Gastroesophageal sphincter (tissue), 4 donors: ENCODE measurements around the gene CLIC3. TPM values are rescaled to one million over a fixed set of nuclear protein-coding genes. Genes with fewer than 3 reads are reported as not detected.

Experiments used
- ATAC-seq: fragments of 150-250 bp; one replicate; pipeline ENCODE4 v1.9.1; 2016; ENCODE audit warnings: mild to moderate bottlenecking, moderate library complexity
- H3K27ac ChIP-seq, 4 donors: fragments of 200-600 bp; sonication (generic) in 3 of 4; 1 replicate in 3 of 4; 2 replicates in 1 of 4; pipeline ENCODE4 v1.5.1; 2016 to 2019
- H3K27me3 ChIP-seq: fragments of 200-600 bp; sonication (generic); one replicate; pipeline ENCODE4 v1.5.1; 2019
- H3K36me3 ChIP-seq, 2 donors: fragments of 200-600 bp; sonication (generic); one replicate each; pipeline ENCODE4 v1.5.1; 2019; ENCODE audit warnings: control low read depth in 1 of 2
- H3K4me1 ChIP-seq, 3 donors: fragments of 200-600 bp; sonication (generic); 1 replicate in 2 of 3; 2 replicates in 1 of 3; pipeline ENCODE4 v1.5.1; 2016 to 2019; ENCODE audit warnings: control low read depth in 2 of 3
- H3K4me3 ChIP-seq, 2 donors: fragments of 200-600 bp; sonication (generic); one replicate each; pipeline ENCODE4 v1.5.1; 2019; ENCODE audit warnings: mild to moderate bottlenecking in 1 of 2, moderate library complexity in 1 of 2
- H3K9me3 ChIP-seq, 3 donors: fragments of 200-600 bp; sonication (generic); one replicate each; pipeline ENCODE4 v1.5.1; 2017 to 2019; ENCODE audit warnings: control low read depth in 2 of 3
- EP300 ChIP-seq: sonication (generic); formaldehyde crosslinking; IDR thresholded peaks from one replicate; pipeline ENCODE4 v1.6.1; 2017; ENCODE audit warnings: antibody characterized with exemption, mild to moderate bottlenecking
- POLR2A ChIP-seq, 2 donors: fragments of 450-650 bp; IDR thresholded peaks; one replicate each; pipeline ENCODE4 v1.6.1; 2017; ENCODE audit warnings: antibody characterized with exemption in 2 of 2, mild to moderate bottlenecking in 2 of 2, moderate library complexity in 1 of 2
- POLR2AphosphoS5 ChIP-seq: sonication (generic); formaldehyde crosslinking; IDR thresholded peaks from one replicate; pipeline ENCODE4 v1.6.1; 2017; ENCODE audit warnings: antibody characterized with exemption
- WGBS, 2 donors: methylation state at CpG; one replicate each; pipeline ENCODE4 v1.1.5; 2018; ENCODE audit warnings: low coverage in 1 of 2; 5-methylcytosine and 5-hydroxymethylcytosine counted together
- total RNA-seq, 4 donors: library from RNA; depleted of rRNA; stranded (reverse); fragments of >200 nt; gene quantifications; one replicate each; pipeline ENCODE4 v1.1.0, GENCODE V29; 2016
- TF ChIP-seq, protein P1 (sequence below), 4 experiments: fragments of 200-600 bp in 2 of 4; fragments of 450-650 bp in 2 of 4; sonication (generic) in 1 of 4; IDR thresholded peaks; one replicate each; pipeline ENCODE4 v1.5.1; 2017 to 2019; ENCODE audit warnings: antibody characterized with exemption in 4 of 4, mild to moderate bottlenecking in 2 of 4, moderate library complexity in 2 of 4

CLIC3 gene
- total RNA-seq, 4 donors from 2014 or later, result 0.81 to 5.4 (median 2.2) TPM

DNA sequence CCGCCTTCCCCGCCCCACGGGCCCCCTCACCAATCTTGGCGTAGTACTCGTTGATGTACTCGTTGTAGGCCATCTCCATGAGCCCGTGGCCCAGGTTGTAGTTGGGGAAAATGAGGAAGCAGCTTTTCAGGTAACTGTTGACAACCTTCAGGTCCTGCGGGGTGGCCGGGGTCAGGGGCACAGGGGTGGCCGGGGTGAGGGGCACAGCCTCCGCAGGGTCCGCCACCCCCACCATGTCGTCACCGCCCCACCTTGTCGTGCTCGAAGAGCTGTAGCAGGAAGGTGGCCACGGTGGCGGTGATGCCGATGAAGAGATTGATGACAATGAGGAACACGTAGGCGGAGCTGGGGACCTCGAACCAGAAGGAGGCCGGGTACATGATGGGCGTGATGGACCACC is 14.8 kb upstream of the CLIC3 start:
- TF ChIP-seq POLR2AphosphoS5 (no peak), POLR2A (IDR thresholded peaks at IDR 0.05) (no peak), EP300 (no peak)
- TF ChIP-seq, protein P1, sequence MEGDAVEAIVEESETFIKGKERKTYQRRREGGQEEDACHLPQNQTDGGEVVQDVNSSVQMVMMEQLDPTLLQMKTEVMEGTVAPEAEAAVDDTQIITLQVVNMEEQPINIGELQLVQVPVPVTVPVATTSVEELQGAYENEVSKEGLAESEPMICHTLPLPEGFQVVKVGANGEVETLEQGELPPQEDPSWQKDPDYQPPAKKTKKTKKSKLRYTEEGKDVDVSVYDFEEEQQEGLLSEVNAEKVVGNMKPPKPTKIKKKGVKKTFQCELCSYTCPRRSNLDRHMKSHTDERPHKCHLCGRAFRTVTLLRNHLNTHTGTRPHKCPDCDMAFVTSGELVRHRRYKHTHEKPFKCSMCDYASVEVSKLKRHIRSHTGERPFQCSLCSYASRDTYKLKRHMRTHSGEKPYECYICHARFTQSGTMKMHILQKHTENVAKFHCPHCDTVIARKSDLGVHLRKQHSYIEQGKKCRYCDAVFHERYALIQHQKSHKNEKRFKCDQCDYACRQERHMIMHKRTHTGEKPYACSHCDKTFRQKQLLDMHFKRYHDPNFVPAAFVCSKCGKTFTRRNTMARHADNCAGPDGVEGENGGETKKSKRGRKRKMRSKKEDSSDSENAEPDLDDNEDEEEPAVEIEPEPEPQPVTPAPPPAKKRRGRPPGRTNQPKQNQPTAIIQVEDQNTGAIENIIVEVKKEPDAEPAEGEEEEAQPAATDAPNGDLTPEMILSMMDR (IDR thresholded peaks at IDR 0.05), result no peak
- 97% methylated on average over 11 of the region's 24 CpGs; no CpG with 5 or more reads in 1 of the 2 donors for WGBS, 2 donors
- H3K27me3 ChIP-seq, result no peaks in the 10 kb centered on the region
- H3K4me3 ChIP-seq, result no peak overlapping the region
- no peak overlapping the region for H3K27ac ChIP-seq
- H3K4me1 ChIP-seq, result peaks cover 0 to 19% (median 5%) of the 10 kb centered on the region in 3 donors
- ATAC-seq, result no peak
- H3K9me3 ChIP-seq, result no peaks in the 10 kb centered on the region
- peaks cover 0 to 88% of the 10 kb centered on the region in 2 donors for H3K36me3 ChIP-seq

DNA sequence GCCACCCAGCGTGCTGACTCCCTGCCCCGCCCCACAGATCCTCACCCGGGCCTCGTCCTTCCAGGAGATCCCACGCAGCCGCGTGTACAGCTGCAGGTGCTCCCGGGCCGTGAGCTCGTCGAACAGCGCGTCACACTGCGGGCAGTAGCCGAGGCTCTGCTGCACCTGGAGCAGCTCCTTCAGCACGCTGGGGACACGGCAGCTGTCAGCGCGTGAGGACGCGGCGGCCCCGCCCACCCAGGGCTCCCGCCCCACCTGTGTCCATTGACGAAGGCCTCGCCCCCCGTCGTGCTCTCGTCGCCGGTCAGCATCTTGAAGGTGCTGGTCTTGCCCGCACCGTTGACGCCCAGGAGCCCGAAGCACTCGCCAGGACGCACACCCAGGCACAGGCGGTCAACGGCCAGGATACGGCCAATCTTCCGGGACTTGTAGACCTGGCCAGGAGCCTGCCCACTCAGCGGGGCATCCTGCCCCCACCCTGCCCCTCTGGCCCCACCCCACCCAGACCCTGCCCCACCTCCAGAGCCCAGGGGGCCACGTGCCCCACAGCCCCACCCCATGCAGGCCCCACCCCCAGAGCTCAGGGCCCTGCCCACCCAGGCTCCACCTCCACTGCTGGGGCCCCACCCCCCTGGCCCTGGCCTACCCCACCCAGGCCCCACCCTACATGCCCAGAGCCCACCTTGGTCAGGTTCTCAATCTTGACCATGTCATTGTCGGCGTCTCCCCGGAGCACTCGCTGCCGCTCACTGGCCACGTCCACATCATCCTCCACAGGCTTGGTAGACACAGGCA is 13.8 kb upstream of the CLIC3 start:
- H3K4me1 ChIP-seq, result peaks cover 0 to 19% (median 5%) of the 10 kb centered on the region in 3 donors
- peaks cover 0 to 78% of the 10 kb centered on the region in 2 donors for H3K36me3 ChIP-seq
- TF ChIP-seq POLR2A (IDR thresholded peaks at IDR 0.05) (no peak), POLR2AphosphoS5 (no peak), EP300 (no peak)
- TF ChIP-seq, protein P1 (IDR thresholded peaks at IDR 0.05), result no peak
- no peak for ATAC-seq
- no peak overlapping the region for H3K27ac ChIP-seq
- no peak overlapping the region for H3K4me3 ChIP-seq
- WGBS, 2 donors, result 96% methylated on average over 5 of the region's 49 CpGs; no CpG with 5 or more reads in 1 of the 2 donors
- H3K9me3 ChIP-seq, result no peaks in the 10 kb centered on the region
- no peaks in the 10 kb centered on the region for H3K27me3 ChIP-seq

DNA sequence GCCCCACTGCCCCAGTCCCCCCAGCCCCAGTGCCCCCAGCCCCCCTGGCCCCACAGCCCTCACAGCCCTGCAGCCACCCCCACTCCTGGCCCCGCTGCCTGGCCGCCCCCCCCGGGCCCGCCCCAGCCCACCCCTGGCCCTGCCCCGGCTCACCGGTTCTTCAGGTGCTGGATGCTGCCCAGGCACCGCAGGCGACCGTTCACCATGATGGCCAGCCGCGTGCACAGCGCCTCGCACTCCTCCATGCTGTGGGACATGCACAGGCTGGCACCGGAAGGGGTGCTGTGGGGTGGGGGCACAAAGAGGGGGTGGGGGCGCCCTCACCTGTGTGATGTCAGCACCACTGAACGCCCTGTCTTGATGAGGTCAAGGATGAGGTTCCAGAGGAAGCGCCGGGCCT is 12.8 kb upstream of the CLIC3 start:
- peaks cover 0 to 69% of the 10 kb centered on the region in 2 donors for H3K36me3 ChIP-seq
- TF ChIP-seq POLR2A (IDR thresholded peaks at IDR 0.05) (no peak), EP300 (no peak), POLR2AphosphoS5 (no peak)
- TF ChIP-seq, protein P1 (IDR thresholded peaks at IDR 0.05), result no peak
- H3K27ac ChIP-seq, result no peak overlapping the region
- peaks cover 0 to 19% (median 5%) of the 10 kb centered on the region in 3 donors for H3K4me1 ChIP-seq
- WGBS, 2 donors, result 90% methylated on average over 2 of the region's 18 CpGs; no CpG with 5 or more reads in 1 of the 2 donors
- no peak for ATAC-seq
- H3K27me3 ChIP-seq, result no peaks in the 10 kb centered on the region
- no peaks in the 10 kb centered on the region for H3K9me3 ChIP-seq
- no peak overlapping the region for H3K4me3 ChIP-seq

DNA sequence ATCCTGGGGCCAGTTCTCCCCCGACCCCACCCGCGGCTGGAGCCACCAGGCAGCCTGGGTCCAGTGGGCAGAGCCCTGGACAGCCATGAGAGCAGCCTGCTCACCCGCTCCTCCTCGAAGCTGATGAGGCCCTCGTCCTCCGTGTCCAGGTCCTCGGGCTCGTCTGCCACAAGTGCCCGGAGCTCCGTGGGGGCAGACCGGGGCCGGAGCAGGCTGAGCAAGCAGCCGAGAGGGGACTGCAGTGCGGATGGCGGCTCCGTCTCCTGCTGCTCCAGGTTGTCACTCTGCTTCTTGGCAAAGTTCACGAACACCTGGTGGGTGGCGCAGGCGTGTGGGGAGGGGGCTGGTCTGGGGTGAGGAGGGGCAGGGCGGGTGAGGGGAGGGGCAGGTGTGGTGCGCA is 11.9 kb upstream of the CLIC3 start:
- no peaks in the 10 kb centered on the region for H3K27me3 ChIP-seq
- WGBS, 2 donors, result 80% methylated on average over 1 of the region's 22 CpGs; no CpG with 5 or more reads in 1 of the 2 donors
- ATAC-seq, result no peak
- TF ChIP-seq POLR2AphosphoS5 (no peak), POLR2A (IDR thresholded peaks at IDR 0.05) (no peak), EP300 (no peak)
- TF ChIP-seq, protein P1 (IDR thresholded peaks at IDR 0.05), result no peak
- H3K9me3 ChIP-seq, result no peaks in the 10 kb centered on the region
- no peak overlapping the region for H3K27ac ChIP-seq
- no peak overlapping the region for H3K4me3 ChIP-seq
- peaks cover 0 to 60% of the 10 kb centered on the region in 2 donors for H3K36me3 ChIP-seq
- peaks cover 0 to 19% (median 5%) of the 10 kb centered on the region in 3 donors for H3K4me1 ChIP-seq
